Measurements from ENCODE around the gene PDCD10.

GRCh38 chr3:167712445-167712844, 22.2 kb downstream of the PDCD10 start:
- TF ChIP-seq, protein P1, sequence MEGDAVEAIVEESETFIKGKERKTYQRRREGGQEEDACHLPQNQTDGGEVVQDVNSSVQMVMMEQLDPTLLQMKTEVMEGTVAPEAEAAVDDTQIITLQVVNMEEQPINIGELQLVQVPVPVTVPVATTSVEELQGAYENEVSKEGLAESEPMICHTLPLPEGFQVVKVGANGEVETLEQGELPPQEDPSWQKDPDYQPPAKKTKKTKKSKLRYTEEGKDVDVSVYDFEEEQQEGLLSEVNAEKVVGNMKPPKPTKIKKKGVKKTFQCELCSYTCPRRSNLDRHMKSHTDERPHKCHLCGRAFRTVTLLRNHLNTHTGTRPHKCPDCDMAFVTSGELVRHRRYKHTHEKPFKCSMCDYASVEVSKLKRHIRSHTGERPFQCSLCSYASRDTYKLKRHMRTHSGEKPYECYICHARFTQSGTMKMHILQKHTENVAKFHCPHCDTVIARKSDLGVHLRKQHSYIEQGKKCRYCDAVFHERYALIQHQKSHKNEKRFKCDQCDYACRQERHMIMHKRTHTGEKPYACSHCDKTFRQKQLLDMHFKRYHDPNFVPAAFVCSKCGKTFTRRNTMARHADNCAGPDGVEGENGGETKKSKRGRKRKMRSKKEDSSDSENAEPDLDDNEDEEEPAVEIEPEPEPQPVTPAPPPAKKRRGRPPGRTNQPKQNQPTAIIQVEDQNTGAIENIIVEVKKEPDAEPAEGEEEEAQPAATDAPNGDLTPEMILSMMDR (IDR thresholded peaks at IDR 0.05; ENCODE audit: insufficient read depth, low read length): no peak
- no peak for TF ChIP-seq POLR2AphosphoS5 (IDR thresholded peaks at IDR 0.05; ENCODE audit: low read depth)
- no peak for TF ChIP-seq REST (IDR thresholded peaks at IDR 0.05; ENCODE audit: insufficient replicate concordance, low read depth)

Measured in HL-60 (cell line).